ENCODE measurements around the gene PRKAG3. TPM values are rescaled to one million over a fixed set of nuclear protein-coding genes. Genes with fewer than 3 reads are reported as not detected.
"Not testable (repeated sequence)": the region's sequence is repeated elsewhere in the genome, so short reads cannot be mapped to it uniquely, and the experiment has no call there.

The PRKAG3 gene
- total RNA-seq, 1 donor from 2014 or later: not detected

DNA sequence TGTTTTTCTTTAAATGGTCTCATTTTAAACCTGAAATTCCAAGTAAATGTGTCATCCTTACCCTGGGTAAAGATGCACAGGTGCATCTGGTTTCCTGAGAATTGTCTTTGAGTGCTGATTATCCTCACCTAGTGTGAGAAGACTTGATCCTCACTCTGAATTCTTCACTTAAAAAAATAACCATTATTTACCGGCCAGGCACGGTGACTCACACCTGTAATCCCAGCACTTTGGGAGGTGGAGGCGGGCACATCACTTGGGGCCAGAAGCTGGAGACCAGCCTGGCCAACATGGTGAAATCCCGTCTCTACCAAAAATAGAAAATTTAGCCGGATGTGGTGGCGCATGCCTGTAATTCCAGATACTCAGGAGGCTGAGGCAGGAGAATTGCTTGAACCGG, 18.1 kb upstream of the PRKAG3 start:
- intact Hi-C loops (cut with micrococcal nuclease): loop anchor here (5.0 to 10.0 kb wide), 2 partner anchors 265 to 308 kb away; no protein-coding TSS in a partner anchor

DNA sequence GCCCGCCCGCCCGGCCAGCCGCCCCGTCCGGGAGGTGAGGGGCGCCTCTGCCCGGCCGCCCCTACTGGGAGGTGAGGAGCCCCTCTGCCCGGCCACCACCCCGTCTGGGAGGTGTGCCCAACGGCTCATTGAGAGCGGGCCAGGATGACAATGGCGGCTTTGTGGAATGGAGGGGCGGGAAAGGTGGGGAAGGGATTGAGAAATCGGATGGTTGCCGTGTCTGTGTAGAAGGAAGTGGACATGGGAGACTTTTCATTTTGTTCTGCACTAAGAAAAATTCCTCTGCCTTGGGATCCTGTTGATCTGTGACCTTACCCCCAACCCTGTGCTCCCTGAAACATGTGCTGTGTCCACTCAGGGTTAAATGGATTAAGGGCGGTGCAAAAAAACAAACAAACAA, 15.4 kb upstream of the PRKAG3 start:
- intact Hi-C loops (cut with micrococcal nuclease): loop anchor here (1.0 to 2.0 kb wide), 8 partner anchors 45 to 546 kb away; partner anchors contain the start of genes BCS1L, RNF25, STK36 and ZNF142

GRCh38 chr2:218844334-218844733, 12.7 kb upstream of the PRKAG3 start:
- intact Hi-C loops (cut with micrococcal nuclease): not testable (repeated sequence)

DNA sequence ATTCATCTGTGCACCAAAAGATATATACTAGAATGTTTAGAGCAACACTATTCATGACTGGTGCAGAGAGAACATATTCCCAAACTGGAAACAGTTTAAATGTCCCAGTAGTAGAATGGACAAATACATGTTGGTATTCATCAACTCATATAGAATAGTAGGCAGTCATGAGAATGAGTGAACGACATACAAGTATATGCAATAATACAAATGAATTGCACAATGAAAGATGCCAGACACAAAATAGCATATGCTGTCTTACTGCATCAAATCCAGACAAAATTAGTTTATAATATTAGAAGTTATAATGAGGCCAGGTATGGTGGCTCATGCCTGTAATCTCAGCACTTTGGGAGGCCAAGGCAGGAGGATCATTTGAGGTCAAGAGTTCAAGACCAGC, 8.3 kb upstream of the PRKAG3 start:
- intact Hi-C loops (cut with micrococcal nuclease): no loop called here

GRCh38 chr2:218839430-218839829, 7.8 kb upstream of the PRKAG3 start:
- intact Hi-C loops (cut with micrococcal nuclease): no loop called here

GRCh38 chr2:218837495-218837894, 5.9 kb upstream of the PRKAG3 start:
- intact Hi-C loops (cut with micrococcal nuclease): no loop called here

- intact Hi-C loops (cut with micrococcal nuclease): no loop called here
These were observed 3.1 kb upstream of the PRKAG3 start for GRCh38 chr2:218834685-218835084.

- intact Hi-C loops (cut with micrococcal nuclease): no loop called here
These were observed 1.5 kb upstream of the PRKAG3 start for GRCh38 chr2:218833023-218833609.

GRCh38 chr2:218832520-218832919, 917 bp upstream of the PRKAG3 start:
- intact Hi-C loops (cut with micrococcal nuclease): no loop called here

GRCh38 chr2:218832081-218832480, 478 bp upstream of the PRKAG3 start:
- intact Hi-C loops (cut with micrococcal nuclease): no loop called here

GRCh38 chr2:218830526-218831306, 887 bp downstream of the PRKAG3 start:
- intact Hi-C loops (cut with micrococcal nuclease): no loop called here

- intact Hi-C loops (cut with micrococcal nuclease): no loop called here
These were observed 1.6 kb downstream of the PRKAG3 start for GRCh38 chr2:218829868-218830451.

GRCh38 chr2:218828477-218828778, 3.2 kb downstream of the PRKAG3 start:
- intact Hi-C loops (cut with micrococcal nuclease): no loop called here

- intact Hi-C loops (cut with micrococcal nuclease): no loop called here
These were observed 3.7 kb downstream of the PRKAG3 start for GRCh38 chr2:218827701-218828476.

DNA sequence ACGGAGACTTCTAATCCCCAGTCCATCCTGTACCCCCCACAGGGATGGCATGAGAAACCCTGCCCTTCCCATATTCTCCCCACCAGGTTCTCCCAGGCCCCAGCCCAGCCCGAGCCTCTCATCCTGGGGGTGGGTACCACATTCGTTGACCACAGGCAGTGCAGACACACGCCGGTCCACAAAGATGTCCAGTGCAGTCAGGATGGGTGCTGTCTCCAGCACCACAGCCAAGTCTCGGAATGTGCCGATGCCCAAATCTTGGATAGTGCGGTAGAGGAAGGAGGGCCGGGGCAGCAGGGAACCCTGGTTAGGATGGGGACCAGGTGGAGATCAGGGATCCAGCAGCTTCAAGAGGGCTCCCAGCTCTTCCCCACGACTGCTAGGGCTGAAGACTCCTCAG, 4.8 kb downstream of the PRKAG3 start:
- intact Hi-C loops (cut with micrococcal nuclease): no loop called here

DNA sequence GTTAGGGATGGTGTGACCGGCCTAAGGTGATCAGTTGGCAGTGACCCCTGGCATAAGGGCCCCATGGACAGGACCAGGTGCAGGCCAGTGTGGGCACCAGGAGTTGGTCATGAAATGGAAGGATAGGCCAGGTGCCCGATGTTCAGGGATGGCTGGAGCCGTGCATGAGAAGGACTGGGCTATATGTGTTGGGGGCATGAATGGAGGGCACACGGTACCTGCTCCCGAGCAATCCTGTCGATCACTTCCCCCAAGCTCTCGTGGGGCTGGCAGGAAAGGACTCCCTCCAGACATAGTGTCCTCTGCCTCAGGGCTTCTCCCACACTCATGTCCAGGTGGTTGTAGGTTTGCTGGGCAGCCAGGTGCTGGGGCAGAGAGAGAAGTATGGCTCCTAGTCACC, 7.6 kb downstream of the PRKAG3 start:
- intact Hi-C loops (cut with micrococcal nuclease): no loop called here

DNA sequence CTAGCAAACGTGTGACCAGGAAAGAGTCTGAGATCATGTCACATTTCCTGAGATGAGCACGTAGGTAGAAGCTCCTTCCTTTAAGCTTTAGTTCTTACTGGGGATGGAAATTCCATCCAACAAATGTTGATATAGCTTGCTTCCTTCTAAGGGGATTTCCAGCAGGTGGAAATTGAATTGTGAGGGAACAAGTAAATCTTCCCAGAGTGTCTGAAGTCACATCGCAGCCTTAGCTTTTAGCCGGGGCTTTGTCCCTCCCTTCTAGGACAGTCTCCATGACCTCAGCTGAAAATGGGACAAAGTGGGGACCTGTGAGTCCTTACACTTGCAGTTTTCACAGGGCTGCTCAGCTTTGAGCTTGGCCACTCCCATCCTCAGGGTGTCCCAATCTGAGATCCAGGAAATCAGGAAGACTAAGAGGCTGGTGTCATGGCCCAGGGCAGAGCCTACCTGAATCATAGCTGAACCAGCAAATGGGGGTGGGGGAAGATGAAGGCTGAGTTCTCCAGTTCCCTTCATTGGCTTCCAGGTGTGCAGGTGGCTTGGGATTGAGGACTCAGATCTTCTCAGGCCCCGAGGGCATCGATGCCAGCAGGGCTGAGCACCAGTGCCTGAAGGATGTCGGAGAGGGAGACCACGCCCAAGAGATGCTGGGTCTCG, 8.3 kb downstream of the PRKAG3 start:
- intact Hi-C loops (cut with micrococcal nuclease): no loop called here

DNA sequence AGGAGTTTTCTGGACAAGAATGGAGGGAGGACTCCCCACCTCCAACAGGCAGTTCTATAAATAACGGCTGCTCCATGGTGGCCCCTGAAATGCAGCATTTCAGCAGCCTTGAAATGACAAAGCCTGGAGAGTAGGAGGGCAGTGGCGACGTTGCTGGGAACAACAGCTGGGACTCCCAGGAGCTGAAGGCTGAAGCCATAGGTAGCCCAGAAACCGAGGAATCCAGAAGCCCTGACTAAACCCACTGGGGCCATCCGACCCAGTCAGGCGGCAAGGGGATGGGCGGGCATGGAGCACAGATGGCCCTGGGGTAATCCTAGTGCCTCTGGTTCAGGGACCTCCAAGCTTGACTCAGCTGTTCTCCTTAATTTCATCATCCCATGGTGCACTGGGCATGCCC, 9.0 kb downstream of the PRKAG3 start:
- intact Hi-C loops (cut with micrococcal nuclease): no loop called here

- intact Hi-C loops (cut with micrococcal nuclease): no loop called here
These were observed 9.9 kb downstream of the PRKAG3 start for GRCh38 chr2:218821605-218822211.

DNA sequence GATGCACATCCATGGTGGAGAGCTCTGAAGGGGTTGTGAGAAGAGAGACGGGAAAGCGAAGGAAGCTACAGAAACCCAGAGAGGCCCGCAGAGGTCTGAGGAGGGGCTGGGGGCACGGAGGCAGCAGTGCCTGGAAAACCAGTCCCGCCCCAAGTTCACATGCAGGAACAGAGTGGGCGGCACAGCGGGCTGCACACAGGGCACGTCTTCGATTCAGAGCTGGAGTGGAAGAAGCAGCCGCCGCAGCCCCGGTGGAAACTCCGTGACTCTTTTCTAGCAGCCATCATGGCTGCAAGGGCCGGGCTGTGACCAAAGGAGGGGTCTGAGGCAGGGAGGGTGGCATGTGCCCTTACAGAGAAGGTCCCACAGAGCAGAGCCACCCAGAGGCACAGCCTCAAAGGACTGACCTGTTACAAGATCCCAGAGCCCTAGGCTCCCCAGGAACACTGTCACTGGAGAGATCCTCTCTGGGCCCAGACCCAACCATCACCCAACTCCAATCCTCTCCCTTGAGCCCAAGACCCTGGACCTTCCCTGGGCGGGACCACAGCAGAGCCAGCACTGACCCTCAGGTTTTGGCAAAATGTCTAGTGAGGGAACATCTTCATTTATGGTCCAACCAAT, 10.7 kb downstream of the PRKAG3 start:
- intact Hi-C loops (cut with micrococcal nuclease): no loop called here

GRCh38 chr2:218819093-218819492, 12.5 kb downstream of the PRKAG3 start:
- intact Hi-C loops (cut with micrococcal nuclease): no loop called here
